Stimulated activated CD4-positive, alpha-beta T cell treated with anti-CD3 and anti-CD28 coated beads, Interleukin-4, amount 100 ng/mL, for 48 hours (primary cell): ENCODE measurements around the gene C19orf12.
"Not testable (repeated sequence)": the region's sequence is repeated elsewhere in the genome, so short reads cannot be mapped to it uniquely, and the experiment has no call there.

Source experiments
- DNase-seq, 2 donors: peaks; one replicate each; pipeline ENCODE4 v3.0.0-alpha.2; 2020; ENCODE audit warnings: low read depth in 2 of 2

Gene C19orf12

DNA sequence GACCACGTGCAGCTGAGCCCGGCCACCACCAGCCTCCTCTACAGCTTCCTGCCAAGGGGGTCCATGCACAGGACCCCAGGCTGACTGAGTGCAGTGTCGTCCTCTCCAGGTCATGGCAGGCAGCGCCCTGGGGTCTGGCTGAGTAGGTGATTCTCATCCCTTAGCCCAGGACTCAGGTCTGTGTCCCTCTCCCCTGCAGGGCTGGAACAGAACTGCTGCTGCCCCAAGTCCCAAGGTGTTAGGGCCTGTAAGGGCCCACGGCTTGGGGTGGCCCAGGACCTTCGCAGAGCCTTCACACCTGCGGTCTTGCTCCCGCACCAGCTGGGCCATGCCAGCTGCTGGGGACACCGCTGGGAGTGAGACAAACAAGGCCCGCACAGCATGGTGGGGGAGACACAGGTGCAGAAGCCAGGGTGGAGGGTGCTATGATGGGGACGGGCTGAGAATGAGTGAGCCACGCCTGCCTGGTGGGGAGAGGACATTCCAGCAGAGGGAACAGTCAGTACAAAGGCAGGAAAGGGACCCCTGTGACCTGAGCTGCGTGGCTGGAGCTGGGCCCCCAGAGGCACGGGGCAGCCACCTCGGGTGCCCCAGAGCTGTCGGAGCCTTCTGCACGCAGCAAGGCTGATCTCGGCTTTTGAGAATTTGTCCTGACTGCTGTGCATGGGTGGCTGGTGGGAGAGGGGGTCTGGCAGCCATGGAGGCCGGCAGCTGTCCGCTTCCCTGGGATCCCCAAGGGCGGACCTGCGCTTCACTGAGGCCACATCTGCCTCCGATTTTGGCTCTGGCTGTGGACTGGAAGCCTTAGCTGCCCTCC lies 37.9 kb downstream of the C19orf12 start:
- DNase-seq: no peak

DNA sequence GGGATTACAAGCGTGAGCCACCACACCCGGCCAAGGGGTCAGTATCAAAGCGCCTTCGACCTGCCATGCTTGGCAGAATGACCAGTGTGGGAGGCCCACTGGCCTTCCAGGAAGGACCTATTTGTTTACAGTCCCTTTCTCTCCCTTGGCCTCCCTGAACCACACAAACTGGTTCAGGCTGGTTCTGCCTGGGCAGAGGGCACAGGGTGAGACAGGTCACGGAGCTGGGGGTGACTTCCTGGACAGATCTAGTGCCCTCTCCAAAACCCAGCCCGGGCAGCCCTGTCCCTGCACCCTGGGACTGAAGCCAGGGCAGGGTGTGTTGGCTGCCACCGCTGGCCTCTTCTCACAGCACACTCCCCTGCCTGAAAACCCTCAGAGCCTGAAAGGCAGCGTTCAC lies 38.5 kb downstream of the C19orf12 start:
- DNase-seq: no peak

DNA sequence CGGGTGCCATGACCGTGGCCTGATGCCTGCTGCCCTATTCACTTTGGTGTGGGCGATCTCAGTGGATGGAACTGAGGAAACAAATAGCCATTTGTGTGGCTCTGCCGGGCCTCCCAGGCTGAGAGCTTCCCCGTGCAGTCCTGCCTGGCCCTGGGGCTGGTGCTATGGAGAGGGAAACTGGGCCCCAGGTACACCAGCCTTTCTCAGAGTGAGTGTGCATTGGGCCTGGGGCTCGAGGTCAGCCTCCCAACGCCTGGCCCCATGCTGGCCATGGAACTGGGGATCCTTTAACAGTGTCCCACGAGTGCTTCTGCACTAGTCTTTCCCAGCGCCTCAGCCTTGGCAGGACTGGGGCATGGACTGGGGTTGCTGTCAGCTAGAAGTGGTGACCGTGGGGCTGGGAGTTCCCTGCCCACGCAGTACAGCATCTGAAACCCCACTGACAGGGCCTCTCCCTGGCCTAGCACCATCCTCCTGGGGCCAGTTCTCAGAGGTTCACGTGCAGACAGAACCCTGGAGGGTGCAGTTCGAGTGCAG lies 39.3 kb downstream of the C19orf12 start:
- no peak for DNase-seq

DNA sequence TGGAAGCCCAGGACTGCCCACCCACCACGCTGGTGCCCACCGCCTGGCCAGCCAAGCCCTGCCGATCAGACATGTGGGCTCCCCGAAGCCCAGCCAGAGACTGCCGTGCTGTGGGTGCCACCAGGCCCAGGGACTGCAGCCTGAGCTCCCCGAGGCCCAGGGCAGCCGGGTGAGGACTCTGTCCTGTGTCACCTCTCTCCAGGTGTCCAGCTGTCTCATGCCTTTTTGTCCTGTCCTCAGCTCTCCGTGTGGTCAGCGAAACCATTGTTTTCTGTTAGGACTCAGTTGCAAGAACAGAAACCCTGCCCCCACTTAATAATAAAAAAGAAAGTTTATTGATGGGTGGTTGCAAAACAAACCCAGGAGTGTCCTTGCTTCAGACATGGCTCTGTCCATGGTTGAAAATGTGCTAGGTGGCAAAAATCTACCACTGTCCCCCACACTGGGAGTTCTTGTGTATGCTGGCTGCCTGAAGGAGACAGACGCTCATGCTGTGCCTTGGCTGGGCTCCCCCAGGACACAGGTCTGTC lies 39.9 kb downstream of the C19orf12 start:
- DNase-seq: no peak

DNA sequence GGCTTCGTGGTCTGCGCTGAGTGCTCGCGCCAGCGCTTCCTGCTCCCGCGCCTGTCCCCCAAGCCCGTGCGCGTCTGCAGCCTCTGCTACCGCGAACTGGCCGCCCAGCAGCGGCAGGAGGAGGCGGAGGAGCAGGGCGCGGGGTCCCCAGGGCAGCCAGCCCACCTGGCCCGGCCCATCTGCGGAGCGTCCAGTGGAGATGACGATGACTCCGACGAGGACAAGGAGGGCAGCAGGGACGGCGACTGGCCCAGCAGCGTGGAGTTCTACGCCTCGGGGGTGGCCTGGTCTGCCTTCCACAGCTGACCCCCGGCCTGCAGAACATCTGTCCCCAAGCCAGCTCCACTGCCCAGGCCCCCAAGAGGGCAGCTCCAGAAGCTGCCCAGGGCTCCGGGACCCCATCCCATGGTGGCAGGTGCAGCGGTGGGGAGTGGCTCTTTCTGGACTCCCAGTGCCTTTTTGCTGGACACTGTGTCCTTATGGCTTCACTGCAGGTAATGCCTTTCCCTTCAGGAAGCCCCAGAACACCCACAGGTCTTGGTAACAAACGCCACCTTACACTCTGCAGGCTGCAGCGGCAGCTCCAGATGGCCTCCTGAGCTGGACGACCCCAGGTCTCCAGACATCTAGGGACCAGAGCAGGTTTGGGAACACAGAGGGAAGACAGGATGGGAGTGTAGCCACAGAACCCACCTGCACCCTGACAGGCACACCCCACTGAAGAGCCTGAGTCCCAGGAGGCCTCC lies 40.5 kb downstream of the C19orf12 start:
- no peak for DNase-seq

DNA sequence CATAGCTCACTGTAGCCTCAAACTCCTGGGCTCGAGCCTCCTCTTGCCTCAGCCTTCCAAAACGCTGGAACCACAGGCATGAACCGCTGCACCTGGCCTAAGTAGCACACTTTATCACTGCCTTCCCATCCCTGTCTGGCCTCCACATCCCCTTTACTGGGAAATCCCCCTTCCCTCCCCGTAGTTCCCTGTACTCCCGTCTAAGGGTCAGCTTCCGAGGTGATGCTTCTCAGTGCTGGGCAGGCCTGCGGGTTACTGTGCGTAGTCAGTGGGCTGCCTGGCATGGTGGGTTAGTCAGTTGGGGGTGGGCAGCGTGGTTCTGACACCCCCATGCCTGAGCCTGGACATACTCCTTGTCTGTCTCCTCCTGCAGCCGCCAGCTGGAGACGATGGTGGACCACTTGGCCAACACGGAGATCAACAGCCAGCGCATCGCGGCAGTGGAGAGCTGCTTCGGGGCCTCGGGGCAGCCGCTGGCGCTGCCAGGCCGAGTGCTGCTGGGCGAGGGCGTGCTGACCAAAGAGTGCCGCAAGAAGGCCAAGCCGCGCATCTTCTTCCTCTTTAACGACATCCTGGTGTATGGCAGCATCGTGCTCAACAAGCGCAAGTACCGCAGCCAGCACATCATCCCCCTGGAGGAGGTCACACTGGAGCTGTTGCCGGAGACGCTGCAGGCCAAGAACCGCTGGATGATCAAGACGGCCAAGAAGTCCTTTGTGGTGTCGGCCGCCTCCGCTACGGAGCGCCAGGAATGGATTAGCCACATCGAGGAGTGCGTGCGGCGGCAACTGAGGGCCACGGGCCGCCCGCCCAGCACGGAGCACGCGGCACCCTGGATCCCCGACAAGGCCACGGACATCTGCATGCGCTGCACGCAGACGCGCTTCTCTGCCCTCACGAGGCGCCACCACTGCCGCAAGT lies 41.4 kb downstream of the C19orf12 start:
- no peak for DNase-seq

DNA sequence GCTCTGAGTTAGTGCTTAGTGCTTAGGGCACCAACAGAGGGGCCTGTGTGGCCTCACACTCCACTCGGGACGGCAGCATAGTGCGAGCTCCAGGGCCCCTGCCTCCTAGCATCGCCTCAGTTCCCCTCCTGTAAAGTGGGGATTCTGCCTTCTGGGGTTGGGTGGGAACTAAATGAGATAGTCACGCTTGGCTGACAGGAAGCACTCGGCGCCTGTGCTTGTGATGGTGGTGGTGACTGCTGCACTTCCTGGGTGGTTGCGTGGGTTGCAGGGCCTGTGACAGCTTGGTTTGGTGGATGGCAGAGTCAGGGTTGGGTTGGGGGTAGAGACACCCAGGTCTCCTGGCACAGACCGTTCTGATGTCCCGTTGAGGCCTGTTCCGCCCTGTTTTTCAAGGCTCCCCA lies 42.1 kb downstream of the C19orf12 start:
- peak; percentile 70 to 81 for DNase-seq

DNA sequence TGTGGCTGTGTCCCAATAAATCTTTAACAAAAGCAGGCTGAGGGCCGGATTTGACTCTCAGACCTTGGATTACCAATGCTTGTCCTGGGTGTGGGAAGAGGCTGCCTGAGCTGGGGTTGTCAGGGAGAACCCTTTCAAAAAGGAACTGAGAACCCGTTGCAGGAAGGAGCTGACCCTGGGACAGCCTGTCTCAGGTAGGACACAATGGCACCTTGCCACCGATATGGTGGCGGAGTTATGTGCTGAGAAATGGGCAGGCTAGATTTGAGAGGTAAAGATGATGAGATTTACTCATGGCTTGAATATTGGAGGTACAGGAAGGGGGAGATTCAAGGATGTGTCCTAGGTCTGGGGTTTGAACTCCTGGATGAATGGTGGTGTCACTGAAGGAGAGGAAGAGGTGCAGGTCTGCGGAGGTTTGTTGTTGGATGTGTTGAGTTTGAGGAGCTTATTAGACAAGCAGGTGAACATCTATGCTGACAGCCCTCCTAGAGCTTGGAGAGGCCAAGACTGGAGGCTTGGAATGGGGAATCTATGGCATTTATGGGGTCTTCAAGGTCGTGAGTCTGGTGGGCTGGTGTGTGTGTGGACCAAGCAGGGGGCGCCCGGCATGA lies 42.6 kb downstream of the C19orf12 start:
- no peak for DNase-seq

DNA sequence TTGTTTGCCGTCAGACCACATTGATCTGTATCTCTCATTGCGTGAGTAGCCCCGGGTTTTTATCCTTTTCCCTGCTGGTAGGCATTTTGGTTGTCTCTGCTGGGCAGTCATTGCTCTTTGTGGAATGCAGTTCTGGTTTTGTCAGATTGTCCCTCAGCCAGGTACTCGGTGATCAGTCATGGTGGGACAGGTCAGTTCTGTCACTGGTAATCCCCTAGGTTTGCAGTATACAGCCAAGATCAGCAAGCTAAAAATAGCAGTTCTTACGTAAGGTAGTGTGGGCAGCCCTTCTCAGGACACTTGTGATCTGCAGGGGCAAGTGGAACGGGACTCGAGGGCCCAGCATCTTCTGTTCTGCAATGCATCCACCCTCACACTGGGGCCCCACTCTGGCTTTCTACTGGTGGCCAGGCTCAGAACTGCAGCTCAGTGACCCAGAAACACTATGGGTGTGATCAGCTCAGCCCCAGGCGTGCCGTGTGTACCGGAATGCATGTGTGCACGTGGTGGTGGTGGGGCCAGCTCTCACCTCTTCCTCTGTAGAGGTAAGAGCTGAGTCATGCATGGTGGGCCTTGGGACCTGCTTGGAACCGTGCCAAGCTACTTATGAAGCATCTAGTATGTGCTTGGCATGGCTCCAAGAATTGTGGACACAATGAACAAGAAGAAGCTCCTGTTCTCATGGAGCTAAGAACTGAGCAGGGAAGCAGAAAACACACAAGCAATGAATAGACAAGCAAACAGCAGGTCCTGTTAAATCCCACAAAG lies 43.5 kb downstream of the C19orf12 start:
- DNase-seq: peak; percentile 74 to 77

DNA sequence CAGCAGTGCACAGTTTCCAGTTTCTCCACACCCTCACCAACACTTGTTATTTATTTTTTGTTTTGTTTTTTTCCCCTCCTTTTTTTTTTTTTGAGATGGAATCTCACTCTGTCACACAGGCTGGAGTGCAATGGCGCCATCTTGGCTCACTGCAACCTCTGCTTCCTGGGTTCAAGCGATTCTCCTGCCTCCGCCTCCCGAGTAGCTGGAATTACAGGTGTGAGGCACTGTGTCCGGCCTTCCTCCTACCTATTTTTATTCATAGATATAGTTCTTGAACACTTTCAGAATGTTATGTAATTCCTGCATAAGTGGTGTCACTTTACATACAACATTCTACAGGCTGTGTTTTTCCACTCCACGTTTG lies 44.1 kb downstream of the C19orf12 start:
- DNase-seq: not testable (repeated sequence)

DNA sequence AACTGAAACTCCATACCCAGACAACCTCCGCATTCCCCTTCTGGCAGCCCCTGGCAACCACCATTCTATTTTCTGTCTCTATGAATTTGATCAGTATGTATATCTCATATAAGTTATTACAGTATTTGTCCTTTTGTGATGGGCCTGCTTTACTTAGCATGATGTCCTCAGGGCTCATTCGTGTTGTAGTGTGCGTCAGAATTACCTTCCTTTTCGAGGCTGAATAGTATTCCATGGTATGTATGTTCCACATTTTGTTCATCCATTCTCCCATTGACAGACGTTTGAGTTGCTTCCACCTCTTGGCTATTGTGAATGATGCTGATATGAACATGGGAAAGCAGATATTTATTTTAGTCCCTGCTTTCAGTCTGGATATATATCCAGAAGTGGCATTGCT lies 44.8 kb downstream of the C19orf12 start:
- DNase-seq: no peak

DNA sequence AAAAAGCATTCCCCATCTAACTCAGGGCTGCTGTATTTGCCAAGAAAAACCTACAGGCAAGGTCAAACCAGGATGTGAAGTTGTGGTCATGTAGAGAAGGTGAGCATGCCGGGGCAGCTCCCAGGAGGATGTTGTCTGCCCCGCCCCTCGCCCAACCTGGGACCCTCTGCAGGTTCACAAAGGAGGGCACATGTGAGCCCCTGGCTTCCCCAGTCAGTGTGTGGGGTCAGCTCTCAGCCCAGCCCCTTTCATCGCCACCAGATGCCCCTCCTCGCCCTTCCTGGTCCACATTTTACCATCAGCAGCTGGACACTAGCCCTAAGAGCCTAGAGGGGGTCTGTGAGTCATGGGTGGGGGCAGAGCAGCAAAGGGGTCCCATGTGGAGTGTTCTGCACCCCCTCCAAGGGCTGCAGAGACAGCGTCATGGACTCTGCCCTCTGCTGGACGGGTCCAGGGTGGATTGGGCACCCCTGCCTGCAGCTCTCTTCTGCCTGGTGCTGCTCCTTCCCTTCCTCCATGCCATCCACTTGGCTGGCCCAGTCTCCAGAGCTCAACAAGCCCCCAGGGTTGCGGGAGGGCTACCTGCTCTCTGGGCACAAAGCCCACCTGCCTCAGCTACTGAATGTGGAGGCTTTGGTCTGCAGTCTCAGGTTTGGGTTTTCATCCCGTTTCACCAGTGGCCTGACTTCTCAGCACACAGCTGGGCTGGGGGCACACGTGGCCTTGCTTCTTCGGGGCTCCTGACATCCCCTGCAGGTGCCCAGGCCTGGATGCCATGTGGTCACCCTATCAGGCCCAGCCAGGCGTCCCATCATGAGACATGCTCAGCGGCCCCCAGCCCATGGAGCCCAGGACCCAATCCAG lies 46.1 kb downstream of the C19orf12 start:
- no peak for DNase-seq

DNA sequence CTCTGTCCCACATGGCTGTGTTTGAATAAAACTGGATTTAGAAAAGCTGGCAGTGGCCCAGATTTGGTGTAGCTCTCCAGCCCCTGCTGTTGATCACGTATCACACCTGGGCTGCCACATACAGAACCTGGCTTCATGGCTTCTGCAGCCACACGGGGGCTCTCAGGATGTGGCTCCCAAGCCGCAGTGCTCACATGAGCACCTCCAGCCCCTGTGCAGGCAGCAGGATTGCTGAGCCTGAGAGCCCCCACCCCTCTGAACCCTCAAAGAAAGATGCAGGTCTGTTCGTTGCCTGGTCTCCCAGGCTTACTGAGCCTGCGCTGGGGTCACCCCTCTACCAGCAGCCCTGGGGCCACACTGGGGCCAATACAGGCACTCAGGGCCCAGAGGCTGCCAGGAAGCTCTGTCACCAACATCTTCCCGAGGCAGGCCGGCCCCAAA lies 47.1 kb downstream of the C19orf12 start:
- DNase-seq: no peak

DNA sequence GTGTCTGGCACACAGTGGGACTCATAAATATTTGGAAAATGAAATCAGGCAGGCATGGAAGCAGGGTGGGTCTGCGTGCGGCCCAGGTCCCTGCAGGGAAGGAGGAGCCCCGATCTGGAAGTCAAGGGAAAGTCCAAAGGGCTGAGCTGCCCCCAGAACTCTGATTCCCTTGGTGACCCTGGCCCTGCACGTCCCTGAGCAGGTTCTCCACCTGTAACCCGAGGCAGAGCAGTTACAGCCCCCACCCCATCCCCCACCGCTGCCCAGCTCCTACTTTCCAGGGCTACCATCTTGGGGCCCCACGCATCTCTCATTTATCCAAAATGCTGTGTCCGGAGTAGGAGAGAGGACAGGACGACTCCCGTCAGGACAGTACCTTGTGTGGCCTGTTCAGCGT lies 47.7 kb downstream of the C19orf12 start:
- DNase-seq: no peak

DNA sequence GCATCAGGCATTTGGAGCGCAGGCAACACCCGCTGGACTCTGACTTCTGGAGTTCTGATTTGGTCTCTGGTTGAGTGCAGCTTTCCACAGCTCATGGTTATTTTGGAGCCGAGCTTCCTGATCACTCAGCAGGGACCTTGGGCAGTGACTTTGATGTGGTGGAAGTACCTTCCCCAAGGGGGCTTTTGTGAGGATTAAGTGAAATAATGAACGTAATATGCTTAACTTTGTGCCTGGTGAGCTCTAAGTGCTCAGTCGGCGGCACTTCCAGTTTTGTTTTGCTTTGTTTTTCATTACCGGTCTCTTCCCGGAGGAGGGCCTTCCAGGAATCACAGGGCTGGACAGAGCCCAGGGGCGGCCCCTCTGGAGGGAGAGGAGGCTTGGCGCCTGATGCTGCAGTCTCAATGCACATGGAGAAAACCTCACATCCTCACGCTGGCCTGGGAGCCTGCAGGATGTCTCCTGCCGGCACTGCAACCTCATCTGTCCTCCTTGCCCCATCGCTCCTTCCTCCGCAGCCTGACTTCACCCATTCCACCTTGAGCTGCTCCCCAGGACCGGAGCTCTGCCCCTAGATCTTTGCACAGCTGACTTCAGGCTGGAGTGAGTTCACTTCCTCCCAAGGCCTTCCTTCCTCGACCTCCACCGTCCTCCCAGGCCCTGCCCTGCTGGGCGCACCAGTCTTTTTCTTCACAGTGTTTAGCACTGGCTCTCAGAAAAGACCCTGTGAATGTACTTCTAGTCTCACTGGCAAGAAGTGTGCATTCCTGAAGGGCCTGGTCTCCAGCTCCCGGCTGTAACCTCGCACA lies 48.3 kb downstream of the C19orf12 start:
- DNase-seq: no peak

DNA sequence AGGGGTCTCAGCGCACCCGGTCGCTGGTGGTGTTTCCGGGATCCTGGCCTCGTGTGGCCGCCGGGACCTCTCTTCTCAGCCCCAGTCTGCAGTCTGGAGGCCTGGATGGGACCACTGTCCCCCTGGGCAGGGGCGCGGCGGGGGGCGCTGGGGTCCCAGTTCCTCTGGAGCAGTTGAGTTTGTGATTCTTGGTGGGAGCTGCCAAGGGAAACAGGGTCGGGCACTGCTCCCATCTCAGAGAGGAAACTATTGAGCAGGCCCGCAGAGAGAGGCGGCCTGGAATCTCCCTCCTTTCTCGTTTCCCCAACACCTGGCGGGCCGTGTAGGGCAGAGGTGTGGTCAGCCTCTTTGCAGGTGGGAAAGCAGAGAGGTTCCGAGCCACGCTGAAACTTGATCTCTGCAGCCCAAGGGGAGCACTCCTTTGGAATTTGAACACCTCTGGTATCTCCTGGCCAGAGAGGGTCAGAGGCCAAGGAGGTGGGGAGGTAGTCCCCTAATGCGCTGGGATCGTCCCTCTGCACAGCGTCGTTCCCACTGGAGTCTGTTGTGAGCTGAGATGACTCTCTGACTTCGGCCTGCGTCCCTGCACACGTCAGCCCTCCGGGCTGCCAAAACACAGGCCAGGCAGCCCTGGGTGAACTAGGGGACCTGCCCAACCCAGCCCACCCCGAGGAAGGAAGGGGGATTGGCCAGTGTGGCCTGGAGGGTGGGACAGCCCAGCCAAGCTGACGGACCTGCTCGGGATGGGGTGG lies 49.1 kb downstream of the C19orf12 start:
- no peak for DNase-seq

DNA sequence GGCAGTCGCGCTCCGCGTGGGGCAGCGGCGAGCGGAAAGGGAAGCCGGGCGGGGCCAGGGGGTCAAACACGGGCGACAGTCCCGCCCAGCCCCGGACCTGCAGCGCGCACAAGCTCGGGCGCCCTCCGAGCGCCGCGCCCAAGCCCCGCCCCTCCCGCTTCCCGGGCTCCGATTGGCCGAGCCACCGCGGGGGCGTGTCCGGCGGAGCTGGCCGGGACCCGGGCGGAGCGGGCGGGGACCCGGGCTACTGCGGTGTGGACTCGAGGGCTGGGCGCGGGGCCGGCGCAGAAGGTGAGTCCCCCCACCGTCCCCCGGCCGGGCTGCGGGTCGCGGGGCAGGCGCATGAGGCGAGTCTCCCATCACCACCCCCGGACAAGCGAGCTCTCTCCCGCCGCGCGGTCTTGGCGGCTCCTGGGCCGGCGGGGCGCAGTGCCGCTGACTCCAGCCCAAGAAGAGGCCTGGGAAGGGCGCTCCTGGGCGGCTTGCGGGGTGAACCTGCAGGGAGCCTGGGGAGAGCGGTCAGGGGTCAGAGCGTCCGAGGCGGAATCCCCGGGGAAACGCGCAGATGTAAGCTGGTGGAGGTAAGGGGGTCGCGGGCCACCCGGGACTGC lies 49.7 kb downstream of the C19orf12 start, which contains the start of gene PLEKHF1:
PLEKHF1 (plus strand) TSS at position 247 of the 611 bp plus-strand sequence. CDS start 8,379 bp downstream, outside the sequence.
- peak; percentile 81 to 82 for DNase-seq
